NK-92 treated with Interleukin-12 subunit alpha and Interleukin-12 subunit beta, amount 100 ng/mL, for 24 hours (cell line): ENCODE data around the gene RNF150.
"Not testable (repeated sequence)": the region's sequence is repeated elsewhere in the genome, so short reads cannot be mapped to it uniquely, and the experiment has no call there.

Source experiments
- DNase-seq: peaks from one replicate; lab custom pipeline; 2025; lab: John Stamatoyannopoulos, UW

RNF150 gene

DNA sequence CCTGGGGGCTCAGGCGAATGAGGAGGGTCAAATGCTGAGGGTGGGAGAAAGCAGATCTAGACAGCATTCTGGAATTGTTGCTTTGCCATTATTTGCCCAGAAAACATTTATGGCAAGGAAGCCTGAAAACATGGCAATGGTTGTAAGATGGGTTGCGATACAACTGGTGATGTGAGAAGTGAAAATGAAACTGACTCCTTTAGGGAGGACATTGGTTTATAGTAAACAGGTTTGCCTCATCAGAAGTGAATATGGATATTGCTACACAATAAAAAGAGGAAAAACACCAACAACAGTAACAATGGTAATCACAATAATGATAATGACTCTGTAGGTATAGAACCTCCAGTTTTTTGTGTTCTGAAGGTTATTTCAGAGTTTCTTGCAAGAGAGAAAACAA is 270.1 kb downstream of the RNF150 start:
- no peak for DNase-seq

DNA sequence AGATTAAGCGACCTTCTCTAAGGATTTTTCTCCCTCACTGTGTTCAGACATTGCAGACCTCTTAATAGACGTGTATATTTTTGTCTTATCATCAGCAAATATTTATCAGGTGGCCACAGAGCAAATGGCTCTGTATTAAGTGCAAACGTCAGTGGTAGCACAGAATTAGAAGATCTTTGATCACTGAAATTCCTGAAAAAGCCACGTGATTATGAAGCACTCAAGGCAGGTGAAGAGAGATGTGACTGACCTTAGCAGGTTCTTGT is 271.2 kb downstream of the RNF150 start:
- no peak for DNase-seq

DNA sequence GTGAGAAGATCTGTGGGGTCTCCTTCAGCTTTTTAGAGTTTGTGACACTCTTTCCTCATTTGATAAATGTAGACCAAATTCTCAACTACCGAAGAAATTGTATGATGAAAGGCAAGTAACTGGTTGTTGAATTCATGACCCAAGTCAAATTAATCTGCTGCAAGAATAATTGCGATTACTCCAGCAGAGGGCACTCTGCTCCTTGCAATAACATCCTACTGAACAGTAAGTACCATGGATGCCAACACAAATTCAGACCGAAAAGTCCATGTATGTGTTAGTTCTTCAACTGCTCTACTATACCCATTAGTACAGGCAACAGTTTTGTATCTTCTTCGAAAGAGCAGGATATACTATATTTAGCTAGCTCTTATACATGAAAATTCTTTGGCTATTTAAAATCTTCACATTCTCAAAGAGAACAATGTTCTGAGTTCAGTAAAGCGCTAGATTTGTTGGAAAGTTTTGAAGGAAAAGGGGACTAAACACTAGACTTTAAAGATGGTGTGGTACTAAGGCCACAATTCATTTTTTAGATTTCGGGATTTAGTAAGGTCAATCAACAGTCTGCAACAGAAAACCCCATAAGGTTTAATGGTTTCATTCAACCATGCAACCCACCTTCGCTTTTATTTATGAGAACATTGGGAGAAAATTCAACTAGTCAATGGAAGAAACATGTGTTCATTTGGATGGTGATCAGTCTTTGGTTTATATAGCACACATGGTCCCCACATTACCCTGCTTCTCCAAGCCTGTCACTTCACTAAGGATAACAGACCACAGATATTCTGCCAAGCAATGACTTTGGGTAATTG is 271.7 kb downstream of the RNF150 start:
- no peak for DNase-seq

DNA sequence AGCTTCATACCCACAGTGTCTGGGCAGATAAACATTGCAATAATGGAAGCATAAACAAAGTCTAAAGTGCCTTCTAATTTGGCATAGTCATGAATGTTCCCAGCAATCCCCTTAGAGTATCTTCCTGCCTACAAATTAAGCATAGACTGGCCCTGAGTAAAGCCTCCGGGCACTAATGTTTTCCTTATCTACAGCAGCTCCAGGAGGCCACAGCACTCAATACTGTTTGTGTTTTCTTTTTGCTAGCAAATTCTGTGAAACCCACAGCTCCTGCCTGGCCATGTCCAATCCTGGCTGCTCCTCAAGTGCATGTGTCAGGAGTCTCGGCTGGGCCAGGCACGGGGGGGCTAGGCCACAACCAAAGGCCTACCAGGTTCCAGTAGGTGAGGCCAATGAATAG is 274.4 kb downstream of the RNF150 start:
- DNase-seq: no peak

DNA sequence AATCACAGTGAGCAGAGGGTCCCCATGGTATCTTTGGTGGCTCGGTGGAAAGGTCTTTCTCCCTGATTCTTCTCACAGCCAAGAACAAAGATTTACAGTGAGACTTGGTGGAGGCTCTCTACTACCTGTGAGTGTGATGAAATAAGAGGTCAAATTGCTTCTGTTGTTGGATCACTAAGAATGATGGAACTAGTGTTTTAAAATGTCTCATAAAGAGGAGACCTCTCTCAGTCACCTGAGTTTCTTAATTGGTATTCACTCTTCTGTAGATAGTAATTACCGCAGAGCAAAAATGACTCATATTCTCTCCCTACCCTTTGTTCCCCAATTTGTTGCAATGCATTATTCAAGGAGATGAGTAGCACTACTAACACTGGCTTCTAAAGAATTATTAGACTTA is 276.2 kb downstream of the RNF150 start:
- no peak for DNase-seq

DNA sequence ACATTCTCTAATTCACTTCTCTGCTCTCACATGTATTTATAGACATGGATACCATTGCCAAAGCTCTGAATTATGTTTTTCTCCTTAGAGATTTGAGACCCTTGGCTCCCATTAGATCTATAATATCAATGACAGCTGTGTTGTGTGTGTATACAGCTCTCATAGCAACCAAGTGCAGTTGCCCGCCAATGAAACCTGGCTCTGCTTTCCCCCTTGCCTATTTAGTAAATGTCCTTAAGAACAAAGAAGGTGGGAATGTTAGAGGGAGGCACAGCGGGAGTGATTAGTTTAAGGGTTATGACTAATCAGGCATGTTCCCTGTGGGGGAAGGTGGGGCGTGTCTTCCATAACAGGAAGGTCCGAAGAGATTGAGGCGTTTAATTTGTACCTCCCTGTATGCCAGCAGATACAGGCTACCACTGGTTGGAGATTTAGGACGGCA is 276.6 kb downstream of the RNF150 start:
- DNase-seq: no peak

DNA sequence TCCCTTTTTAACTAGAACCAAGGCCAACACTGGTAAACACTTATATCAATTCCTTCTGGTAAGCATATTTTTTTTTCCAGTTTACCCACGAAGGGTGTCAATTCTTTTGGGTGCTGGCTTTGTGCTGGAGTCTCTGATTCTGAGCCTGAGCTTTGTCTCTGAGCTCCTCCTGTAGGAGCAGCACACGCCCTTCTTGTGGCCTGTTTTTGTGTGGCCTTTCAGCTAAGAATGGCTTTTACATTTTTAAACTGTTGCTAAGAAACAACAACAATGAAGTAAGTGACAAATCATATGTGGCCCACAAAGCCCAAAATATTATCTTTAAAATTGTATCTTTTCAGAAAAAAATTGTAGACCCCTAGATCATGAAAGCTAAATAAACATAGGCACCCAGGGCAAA is 279.1 kb downstream of the RNF150 start:
- DNase-seq: no peak

DNA sequence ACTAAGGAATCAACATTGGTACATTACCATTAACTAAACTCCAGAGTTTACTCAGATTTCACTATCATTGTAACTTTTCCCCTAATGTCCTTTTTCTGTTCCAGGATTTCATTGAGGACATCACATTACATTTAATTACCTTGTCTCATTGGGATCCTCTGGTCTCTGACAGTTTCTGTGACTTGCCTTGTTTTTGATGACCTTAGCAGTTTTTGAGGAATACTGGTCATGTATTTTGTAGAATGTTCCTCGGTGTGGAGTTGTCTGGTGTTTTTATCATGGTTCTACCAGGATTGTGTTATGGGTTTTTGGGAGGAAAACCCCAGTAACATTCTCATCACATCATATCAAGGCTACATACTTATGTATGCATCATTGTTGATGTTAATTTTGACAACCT is 281.5 kb downstream of the RNF150 start:
- no peak for DNase-seq

DNA sequence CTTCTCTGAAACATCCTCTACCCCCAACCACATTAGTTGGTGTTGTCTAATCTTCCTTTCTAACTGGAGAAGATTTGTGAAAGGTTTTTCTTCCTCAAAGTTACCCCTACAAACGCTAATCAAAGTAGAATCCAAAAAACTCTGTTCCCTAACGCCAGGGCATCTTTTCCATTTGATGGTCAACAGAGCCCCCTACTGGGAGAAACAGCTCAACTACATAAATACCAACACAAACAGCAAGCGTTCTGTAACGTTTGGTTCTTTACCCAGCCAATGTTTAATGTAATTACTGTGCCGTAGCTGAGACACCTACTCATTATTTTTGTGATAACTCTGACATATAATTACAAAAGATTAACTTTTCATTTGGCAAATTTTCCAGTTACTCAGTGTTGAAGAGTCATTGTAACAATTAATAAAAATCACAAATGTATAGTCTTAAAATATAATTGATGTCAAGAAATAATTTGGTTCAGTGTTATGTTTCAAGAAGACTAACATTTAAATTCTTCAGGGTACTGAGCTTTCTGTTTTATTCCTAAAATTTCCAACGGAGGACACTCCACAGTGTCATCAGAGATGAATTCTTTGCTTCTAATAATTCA is 282.1 kb downstream of the RNF150 start:
- DNase-seq: no peak

DNA sequence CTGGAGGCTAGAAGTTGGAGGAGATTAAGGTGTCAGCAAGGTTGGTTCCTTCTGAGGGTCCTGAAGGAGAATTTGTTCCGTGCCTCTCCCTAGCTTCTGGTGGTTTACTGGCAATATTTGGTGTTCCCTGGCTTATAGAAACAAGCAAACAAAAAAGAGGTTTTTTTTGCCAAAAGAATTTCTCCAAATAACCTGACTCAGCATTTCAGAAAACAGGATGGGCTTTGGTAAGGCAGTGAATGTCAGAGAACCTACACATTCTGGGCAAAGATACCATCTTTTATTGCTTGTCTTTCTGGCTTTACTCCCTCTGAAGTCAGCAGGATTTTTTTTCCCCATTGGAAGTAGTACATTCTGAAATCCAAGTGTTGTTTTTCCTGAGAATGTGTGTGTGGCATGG is 283.7 kb downstream of the RNF150 start:
- no peak for DNase-seq

DNA sequence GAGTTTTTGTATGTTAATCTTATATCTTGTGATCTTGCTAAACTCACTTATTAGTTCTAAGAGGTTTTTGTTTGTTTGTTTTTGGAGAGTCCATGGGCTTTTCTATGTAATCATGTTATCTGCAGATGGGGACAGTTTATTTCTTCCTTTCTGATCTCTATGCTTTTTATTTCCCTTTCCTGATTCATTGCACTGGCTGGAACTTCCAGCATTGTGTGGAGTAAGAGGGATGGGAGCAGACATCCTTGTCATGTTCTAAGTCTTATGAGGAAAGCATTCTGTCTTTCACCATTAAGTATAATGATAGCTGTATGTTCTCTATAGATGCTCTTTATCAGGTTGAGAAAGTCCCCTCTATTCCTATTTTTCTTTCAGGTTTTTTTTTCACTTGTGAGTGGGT is 286.5 kb downstream of the RNF150 start:
- DNase-seq: no peak

DNA sequence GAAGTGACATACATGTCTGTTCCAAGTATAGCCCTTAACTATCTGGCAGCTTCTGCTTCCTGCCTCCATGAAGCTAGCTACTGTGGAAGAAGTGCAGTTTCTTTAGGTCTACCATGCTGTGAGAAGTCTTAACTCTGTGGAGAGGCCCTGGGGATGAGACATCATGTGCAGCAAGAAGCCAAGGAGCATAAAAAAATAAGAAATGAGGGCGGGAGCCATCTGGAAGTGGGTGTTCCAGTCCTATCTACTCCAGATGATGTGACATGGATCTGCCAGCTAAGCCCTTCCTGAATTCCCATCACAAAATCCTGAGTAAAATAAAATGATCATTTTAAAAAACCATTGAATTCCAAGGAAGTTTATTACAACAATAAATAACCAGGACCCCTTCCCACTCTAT is 289.2 kb downstream of the RNF150 start:
- no peak for DNase-seq

DNA sequence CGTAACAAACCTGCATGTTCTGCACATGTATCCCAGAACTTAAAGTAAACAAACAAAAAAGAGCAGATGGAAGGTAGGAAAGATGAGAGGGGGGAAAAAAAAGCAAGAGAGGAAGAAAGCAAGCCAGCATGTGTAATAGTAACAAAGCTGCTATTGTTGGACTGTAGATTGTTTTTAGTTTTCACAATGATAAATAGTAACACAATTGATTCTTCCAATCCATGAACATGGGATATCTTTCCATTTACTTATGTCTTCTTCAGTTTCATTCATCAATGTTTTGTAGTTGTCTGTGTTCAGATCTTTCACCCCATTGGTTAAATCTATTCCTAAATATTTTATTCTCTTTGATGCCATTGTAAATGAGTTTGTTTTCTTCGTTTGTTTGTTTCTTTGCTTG is 292.1 kb downstream of the RNF150 start:
- DNase-seq: no peak

DNA sequence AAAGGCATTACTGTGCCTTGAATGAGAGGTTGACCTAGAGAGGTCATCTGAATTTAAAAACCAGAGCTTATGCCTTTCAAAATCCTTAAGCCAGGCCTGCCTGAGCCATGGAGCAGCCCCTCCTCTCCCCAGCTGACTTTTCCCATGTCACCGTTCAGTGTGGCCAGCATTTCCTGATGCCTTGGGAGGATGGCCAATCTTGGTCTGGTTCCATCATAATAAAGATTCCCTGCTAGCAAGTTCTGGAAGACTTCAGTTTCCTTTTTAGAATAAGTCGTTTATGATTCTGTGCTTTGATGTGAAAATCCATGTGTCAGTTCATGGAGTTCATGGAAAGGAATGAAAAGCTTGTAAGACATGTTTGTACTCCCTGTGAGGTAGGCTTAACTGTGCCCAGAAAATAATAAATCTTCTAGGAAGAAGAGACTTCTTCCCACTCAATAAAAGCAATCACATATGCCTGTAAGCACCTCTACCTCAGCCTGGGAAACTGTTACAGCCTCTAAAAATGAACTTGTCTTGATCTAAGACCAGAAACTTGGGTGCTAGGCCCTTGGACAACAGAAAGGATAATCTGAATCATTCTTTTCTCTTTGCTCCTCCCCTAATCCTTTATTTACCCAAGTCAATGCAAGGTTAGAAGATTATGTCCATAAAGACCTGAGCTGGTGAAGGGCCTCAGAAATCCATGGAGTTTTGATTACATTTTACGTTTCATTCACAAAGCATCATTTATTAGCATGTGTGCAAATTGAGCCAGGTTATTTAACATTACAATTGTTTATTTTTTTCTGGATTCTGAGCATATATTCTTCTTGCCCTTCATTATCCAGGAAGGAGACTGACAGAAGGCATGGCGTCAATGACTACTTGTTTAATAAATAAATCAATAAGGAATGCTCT is 293.1 kb downstream of the RNF150 start:
- DNase-seq: no peak

DNA sequence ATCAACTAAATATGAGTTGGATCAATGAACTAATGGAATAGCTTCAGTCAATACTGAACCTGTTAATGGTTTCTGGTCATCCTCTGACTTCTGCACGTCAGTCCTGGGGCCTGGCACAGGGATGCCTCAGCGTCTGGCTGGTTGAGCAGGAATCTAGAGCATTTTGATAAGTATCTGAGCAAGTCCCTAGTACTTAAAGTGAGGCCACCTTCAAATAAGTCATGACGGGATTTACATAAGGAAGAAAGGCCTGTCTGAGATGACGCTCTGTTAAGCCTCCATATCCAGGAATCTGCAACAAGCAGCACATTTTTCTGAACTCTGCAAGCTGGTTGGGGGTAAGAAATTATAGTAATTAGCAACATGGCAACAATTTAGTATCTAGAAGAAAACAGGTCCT is 293.9 kb downstream of the RNF150 start:
- no peak for DNase-seq

DNA sequence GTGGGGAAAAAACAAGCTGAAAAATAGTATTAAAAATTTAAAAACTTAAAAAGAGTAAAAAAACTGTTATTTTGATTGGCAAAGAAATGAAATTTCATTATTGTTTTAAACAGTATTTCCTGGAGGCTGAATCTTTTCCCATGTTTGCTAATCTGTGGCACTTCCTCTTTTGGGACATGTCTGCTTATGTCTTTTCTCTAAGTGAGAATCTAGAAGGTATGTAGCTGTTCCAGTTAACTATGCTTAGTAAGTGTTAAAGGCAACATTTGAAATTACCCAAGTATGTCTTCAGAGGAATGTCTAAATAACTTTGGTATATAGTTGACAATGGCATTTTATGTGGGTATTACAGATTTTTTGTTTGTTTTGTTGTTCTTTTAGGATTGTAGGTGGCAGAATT is 295.5 kb downstream of the RNF150 start:
- DNase-seq: no peak

DNA sequence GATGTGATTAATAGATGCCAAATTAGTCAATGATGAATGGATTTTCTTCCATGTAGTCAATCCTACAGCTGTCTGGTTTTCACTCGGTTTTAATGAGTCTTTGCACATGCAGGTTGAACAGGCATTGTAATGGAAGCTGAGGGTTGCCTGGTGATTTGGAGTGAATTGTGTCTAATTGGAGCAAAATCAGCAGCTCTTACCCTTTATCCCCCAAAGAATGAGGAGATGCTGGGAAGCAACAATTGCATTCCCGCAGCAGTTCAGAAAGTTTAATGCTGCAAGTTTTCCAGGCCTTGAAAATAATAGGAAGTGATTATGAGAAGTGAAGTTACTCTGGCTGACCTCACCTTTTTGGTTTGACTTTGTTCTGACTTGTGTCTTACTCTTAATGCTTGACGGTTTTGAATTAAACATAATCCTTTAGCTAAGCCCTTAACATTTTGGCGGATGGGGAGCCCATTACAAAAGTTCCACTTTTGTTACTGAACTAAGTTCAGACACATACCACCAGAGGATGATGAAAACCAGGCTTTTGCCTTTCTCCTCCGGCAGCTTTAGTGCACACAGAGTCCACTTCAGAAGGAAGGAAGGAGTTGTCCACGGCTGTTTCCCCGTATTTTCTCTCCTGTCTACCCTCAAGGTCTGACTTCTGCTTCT is 298.3 kb downstream of the RNF150 start:
- no peak for DNase-seq

DNA sequence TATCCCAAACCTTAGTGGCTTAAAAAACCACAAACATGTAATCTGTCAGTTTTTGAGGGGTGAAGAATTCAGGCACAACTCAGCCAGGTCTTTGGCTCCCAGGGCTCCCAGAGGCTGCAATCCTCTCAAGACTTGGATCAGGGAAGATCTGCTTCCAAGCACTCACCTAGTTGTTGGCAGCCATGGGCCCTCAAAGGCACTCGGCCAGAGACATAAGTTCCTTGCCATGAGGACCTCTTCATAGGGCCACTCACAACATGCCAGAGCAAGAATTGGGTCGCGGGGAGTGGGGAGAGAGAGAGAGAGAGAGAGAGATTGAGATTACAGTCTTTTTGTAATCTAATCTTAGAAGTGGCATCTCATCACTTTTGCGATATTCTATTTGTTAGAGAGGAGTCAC is 300.0 kb downstream of the RNF150 start:
- no peak for DNase-seq

DNA sequence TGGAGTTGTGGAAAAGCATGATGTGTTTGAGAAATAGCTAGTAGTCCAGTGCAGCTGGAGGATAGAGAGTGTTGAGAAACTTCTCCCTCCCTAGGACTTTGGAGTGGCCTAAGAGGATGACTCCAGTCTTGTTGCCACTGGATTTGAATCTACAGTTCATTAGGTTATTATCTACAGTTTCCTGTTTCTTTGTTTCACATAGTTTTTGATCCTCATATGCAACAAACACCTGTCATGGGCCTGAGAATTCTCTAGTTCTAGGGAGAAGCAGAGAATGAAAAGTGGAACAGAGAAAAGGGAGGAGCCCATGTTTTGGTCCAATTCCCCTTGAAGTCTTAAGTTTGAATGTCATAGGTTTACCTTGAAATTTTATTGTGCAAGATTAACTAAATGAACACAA is 303.4 kb downstream of the RNF150 start:
- no peak for DNase-seq

DNA sequence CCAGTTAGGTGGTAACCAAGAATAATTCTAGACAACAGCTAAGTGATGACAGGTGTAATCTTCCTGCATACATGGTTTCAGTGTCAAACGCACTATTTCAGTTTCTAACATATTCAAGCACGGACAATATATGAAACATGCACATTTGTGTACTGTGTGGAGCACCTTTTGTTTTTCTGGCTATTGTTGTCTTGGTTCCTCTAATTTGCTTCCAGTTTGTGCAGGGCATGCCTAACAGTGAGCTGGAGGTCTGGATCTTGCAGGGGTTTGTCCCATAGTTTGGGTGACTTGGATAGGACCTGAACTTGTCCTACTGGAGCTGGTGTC is 306.6 kb downstream of the RNF150 start:
- no peak for DNase-seq

DNA sequence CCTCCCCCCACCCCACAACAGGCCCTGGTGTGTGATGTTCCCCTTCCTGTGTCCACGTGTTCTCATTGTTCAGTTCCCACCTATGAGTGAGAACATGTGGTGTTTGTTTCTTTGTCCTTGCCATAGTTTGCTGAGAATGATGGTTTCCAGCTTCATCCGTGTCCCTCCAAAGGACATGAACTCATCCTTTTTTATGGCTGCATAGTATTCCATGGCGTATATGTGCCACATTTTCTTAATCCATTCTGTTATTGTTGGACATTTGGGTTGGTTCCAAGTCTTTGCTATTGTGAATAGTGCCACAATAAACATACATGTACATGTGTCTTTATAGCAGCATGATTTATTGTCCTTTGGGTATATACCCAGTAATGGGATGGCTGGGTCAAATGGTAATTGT is 312.7 kb downstream of the RNF150 start:
- not testable (repeated sequence) for DNase-seq

DNA sequence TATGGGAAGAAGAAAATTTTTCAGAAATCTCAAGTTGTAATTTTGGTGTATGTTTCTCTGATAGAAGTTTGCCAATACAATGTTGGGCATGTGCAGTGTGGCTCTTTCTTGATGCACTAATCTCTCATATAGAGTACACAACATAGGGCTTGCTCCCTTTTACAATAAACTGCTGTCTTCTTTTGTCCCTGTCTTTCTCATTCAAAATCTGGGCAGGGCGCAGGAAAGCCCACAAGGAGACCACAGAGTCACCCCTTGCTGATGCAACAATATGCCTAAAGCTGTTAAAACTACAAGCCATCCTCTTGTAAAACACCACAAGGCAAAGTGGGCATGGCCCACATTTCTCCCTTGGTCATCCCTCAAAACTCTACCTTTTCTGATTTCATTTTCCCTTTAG is 313.7 kb downstream of the RNF150 start:
- no peak for DNase-seq

DNA sequence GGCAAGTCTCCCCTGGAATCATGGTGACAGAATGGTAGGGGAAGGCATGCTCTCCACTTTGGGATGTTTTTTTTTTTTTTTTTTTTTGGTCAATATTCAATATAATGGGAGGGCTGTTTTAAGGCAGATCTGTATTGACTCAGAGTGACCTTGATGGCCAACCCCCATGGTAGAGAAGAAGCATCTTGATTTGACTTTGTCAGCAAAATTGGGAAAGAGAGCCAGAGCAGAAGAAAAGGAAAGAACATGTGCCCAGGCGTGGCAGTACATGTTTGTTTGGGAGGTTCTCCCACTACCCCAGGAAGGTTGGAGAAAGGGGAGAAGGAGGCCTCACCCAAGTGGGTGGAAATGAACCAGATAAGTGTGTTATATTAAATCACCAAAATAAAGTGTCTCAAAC is 314.8 kb downstream of the RNF150 start:
- DNase-seq: no peak
